Endometrial microvascular endothelial cells (primary cell): Measurements from ENCODE around the gene OR10J5. TPM values are rescaled to one million over a fixed set of nuclear protein-coding genes. Genes with fewer than 3 reads are reported as not detected.
"Not testable (repeated sequence)": the region's sequence is repeated elsewhere in the genome, so short reads cannot be mapped to it uniquely, and the experiment has no call there.

Experiments
- in situ Hi-C: cut with HindIII; loops from 2 replicates; pipeline ENCODE4 v1.10.0; 2017; ENCODE audit warnings: low sequenced_read_pairs, low pct_unique_long_range_greater_than_20kb; ENCODE audit errors: inconsistent ontology term
- total RNA-seq: library from RNA; depleted of rRNA; stranded (reverse); fragments of >200 nt; gene quantifications from one replicate; pipeline ENCODE4 v1.2.3, GENCODE V29; 2015; ENCODE audit errors: inconsistent ontology term

The OR10J5 gene, protein sequence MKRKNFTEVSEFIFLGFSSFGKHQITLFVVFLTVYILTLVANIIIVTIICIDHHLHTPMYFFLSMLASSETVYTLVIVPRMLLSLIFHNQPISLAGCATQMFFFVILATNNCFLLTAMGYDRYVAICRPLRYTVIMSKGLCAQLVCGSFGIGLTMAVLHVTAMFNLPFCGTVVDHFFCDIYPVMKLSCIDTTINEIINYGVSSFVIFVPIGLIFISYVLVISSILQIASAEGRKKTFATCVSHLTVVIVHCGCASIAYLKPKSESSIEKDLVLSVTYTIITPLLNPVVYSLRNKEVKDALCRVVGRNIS
- total RNA-seq, result not detected

DNA sequence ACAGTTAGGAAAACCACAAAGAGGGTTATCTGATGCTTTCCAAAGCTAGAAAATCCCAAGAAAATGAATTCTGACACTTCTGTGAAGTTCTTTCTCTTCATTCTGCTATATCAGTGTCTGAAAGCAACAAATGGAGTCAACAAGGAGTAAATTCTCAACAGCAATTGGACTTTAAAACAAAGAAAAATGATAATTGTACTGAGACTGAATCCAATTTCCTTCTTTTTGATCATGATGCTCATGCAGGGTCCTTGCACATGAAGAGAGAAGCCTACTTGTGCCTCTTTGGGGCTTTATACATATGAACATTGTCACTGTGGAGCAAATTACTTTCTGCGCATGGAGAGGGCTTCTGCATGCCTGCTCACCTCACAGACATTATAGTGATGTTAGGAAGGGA lies at the start of gene OR10J5:
Gene OR10J5 (minus strand): TSS at position 101 of the 400 bp plus-strand sequence. CDS start 0 bp downstream, at position 101.
- in situ Hi-C loops, result no loop called here

DNA sequence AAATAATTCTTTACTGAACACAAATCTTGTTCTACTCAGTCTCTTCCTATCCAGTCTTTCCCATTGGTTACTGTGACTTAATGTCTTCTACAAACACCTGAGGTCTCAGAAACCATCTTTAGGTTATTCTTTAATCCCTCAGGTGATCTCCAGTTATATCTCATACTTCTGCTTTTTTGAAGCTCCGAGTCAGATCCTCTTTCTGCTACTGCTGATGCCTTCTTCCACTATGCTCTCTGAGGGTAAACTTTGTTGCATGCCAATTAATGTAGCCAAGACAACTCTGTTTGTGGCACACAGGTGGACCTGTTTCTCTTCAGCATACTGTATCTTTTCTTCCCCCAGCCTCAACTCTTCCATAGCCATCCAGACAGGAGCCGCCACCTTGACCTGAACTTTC lies 48.7 kb upstream of the OR10J5 start:
- in situ Hi-C loops, result no loop called here

GRCh38 chr1:159581422-159581821 lies 45.6 kb upstream of the OR10J5 start:
- in situ Hi-C loops, result no loop called here

DNA sequence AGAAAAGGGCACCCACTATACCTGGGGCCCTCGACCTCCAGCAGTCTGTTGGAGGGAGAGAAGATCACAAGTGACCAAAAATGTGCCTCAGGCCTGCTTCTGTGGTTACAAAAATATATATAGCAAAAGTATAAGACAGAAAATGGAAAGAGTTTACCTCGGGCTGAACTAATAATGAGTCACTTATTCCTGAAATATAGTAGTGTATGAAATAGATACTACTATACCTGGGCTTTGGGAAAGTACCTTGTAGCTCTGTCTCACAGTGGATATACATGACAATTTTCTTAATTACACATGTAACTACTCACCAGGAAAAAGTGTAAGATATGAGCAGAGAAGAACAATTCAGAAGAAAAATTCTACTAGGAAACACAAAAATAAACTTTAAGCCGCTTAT lies 44.5 kb upstream of the OR10J5 start:
- in situ Hi-C loops, result no loop called here

DNA sequence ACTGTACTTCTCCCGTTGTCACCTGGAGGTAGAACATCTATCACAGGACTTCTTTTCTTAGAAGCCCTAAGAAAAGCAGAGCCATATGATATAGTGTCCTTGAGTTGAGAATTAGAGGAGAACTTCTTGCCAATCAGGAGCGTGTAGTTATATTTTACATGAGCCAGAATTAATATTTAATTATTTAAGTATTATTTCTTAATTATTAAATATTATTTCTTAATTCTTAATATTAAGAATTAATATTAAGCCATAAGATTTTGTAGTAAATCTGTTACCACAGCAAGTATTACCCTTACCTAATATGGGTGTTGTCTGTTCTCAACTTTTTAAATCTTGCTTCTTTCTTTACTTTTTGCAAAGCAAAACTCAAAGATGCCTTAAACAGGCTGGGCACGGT lies 41.6 kb upstream of the OR10J5 start:
- in situ Hi-C loops, result no loop called here

- in situ Hi-C loops, result no loop called here
Observed at GRCh38 chr1:159562680-159563079, 26.9 kb upstream of the OR10J5 start.

DNA sequence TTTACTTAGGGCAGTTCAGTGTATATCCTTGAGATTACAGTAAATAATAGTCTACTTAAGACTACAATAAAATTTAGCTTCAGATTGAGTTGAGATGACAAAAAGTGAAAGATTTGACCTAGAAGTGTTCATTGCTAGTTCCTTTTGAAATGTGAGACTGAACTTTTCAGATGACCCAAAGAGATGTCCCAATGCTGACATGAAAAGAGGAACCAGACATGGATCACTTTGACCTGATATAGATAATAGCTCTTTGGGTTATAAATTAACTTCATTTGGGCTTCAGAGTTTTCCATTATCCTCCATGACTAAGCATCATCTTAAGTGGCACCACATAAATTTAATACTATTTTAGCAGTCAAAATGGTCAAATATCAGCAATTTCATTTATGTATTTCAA lies 25.7 kb upstream of the OR10J5 start:
- in situ Hi-C loops, result no loop called here

DNA sequence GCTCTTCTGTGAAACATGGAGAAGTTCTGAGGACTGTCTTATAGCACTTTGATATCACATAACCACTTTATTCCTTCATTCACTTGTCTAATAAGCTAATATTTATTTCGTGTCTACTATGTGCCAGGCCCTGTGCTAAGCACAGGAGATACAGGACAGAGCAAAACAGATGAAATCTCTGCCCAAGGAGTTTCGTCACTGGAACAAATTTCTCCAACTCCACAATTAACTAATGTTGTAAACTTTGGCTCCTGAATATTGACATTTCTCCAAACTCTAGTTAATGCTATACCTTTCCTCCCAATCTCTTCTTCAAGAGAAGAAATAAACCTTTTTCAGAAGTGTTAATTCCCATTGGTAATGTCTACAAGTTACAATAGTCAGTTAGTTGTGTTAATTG lies 24.8 kb upstream of the OR10J5 start:
- in situ Hi-C loops, result no loop called here

DNA sequence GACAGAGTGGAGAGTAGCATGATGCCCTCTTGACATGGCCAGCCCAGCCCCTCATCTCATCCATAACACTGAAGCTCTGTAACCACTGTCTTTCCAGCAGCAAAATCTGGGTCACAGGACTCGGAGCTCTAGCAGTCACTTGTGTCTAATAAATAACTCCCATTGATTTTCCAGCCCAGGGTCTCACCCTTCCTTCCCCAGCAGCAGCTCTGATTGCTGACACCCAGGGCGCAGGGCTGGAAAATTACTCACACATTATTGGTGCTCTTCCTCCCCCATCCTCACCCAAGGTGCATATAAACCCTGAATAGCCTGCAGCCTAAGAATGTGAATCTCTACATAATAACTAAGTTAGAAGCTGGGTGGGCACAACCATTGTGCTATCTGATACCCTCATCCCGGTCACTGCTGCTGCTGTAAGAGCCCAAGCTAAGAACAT lies 21.1 kb upstream of the OR10J5 start:
- in situ Hi-C loops, result no loop called here

DNA sequence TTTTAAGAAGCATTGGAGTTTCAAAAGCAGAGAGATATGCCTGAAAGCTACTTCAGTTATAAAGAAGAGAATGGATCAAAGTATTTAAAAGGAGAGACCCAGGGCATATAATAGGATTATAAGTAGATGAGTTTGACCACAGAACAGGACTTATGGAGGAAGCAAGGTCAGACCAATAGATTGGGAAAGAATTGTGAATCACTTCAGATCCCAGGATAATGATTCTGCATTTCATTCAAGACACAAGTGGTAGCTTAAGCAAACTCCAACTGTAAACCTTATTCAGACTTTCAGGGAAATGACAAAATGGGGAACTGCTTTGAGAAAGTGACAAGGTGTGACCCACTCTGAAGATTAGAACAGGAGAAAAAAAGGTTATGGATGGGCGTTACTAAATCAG lies 18.9 kb upstream of the OR10J5 start:
- in situ Hi-C loops, result no loop called here

DNA sequence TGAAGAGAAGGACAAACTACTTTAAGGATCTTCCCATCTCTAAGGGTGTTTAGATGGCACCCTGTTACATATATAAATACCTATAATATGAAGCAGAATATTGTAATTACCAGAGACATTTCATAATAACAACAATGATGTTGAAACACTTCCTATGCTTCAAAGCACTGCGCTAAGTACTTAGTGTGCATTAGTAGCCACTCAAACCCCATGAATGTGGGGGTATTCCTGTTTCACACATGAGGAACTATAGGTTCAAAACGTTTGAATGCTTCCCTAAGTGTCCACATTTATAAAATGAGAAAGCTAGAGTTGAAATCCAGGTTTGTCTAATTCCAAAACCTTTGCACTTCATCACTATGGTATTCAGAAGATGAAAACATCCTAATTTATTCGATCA lies 18.5 kb upstream of the OR10J5 start:
- in situ Hi-C loops, result no loop called here

- in situ Hi-C loops, result no loop called here
Observed at GRCh38 chr1:159548126-159548525, 12.3 kb upstream of the OR10J5 start.

DNA sequence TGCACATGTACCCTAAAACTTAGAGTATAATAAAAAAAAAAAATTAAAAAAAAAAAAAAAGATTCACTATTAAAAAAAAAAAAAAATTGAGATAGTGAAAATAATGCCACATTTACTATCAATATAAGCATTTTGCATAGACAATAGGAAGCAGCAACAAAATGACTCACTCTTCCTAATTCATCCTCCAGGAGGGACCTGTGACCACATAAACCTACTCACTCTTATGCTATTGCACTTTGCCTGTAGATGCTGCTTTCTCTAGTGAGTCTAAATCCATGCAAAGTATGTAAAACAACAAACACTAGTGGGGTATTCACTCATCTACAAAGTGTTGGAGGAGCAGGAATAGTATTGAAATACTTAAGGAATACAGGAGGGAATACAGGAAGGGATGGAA lies 2.9 kb downstream of the OR10J5 start:
- in situ Hi-C loops, result no loop called here

GRCh38 chr1:159524792-159525191 lies 11.0 kb downstream of the OR10J5 start:
- in situ Hi-C loops, result not testable (repeated sequence)

DNA sequence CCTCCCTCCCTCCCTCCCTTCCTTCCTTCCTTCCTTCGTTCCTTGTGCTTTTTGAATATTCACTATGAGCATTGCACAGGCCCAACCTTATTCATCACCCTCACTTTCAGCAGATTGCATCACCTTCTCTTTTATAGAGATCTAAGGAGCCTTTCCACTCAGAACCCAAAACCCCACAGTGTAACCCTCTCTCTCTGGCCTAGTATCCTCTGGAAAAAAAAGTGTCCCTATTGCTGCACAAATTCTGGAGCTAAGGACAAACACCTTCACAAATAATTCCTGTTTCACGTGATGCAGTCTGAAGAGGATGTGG lies 25.6 kb downstream of the OR10J5 start:
- in situ Hi-C loops, result no loop called here

DNA sequence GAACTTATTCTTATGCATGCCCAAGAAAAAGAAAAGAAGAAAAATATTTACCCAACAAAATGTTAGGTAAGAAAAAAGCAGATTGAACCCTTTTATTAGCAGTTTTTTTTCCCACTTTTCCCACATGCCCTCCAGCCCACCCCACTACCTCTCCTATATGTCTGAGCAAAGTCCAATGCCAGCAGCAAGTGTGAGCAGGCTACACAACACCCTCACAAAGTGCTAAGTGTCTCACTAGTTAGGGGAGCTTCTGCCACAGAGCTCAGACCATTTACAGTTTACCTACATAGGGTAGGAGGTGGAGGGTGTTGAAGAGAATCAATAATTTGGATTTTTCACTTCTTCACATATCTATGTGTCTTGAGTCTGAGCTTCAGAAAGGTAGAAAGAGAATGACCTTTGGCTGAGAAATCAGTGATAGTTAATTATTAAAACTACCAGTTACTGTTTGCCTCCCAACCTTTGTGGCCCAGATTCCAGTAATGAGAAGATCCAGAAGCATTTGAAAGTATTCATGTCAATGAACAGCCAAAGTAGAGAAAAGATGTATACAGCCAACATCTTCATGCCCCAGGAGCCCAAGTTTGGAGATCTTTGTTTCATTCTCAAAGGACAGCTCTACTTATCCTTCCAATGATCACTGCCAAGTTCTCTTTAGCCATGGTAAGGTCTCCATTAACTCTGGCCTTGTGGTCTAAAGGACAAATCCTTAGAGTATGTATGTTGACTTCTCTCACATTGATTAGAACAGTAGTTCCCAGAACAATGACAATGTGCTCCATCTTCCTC lies 26.2 kb downstream of the OR10J5 start:
- in situ Hi-C loops, result no loop called here

DNA sequence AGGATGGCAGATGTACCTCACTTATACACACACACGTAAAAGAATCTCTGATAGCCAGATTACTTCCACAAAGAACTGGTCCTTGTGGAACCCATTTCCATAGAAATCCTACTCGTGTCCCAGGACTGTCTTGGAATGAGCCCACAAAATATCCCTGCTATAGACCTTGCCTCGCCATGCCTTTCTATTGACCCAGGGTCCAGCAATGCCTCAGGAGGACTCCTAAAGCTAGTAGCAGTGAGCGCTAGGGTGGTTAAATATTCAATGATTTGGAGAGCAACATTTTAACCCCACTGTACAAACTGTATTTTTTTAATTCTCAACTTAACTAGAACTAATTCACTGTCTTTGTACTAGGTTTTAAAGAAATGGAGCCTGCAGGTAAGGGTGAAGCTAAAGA lies 26.9 kb downstream of the OR10J5 start:
- in situ Hi-C loops, result no loop called here

DNA sequence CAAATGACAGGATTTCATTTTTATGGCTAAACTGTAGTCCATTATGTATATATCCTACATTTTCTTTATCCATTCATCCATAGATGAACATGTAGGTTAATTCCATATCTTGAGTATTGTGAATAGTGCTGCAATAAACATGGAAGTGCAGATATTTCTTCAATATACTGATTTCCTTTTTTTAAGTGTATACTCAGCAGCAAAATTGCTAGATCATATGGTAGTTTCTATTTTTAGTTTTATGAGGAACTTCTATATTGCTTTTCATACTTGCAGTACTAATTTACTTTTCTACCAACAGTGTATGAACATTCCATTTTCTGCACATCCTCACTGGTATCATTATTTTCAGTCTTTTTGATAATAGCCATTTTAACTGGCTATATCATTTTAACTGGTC lies 30.1 kb downstream of the OR10J5 start:
- in situ Hi-C loops, result no loop called here

- in situ Hi-C loops, result no loop called here
Observed at GRCh38 chr1:159501082-159501481, 34.7 kb downstream of the OR10J5 start.

DNA sequence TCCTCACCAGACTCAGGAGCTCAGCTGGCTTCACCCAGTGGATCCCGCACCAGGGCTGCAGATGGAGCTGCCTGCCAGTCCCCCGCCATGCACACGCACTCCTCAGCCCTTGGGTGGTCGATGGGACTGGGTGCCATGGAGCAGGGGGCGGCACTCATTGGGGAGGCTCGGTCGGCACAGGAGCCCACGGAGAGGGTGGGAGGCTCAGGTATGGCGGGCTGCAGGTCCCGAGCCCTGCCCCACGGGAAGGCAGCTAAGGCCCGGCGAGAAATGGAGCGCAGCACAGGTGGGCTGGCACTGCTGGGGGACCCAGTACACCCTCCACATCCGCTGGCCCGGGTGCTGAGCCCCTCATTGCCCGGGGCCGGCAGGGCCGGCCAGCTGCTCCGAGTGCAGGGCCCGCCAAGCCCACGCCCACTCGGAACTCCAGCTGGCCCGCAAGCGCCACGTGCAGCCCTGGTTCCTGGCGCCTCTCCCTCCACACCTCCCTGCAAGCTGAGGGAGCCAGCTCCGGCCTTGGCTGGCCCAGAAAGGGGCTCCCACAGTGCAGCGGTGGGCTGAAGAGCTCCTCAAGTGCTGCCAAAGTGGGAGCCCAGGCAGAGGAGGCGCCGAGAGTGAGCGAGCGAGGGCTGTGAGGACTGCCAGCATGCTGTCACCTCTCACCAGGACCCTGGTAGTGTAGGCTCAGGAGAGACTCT lies 41.1 kb downstream of the OR10J5 start:
- in situ Hi-C loops, result not testable (repeated sequence)
